ENCODE measurements around the gene AOC2. TPM values are rescaled to one million over a fixed set of nuclear protein-coding genes. Genes with fewer than 3 reads are reported as not detected.

AOC2 gene
- 0.10 TPM in 1 of 2 replicates, not detected in the other for total RNA-seq (2014; rRNA removed; shearing (Covaris generic))

GRCh38 chr17:42844271-42844670 is at the start of gene AOC2:
Gene AOC2, plus strand, starts transcription at chr17:42844580. Its CDS starts 47 bp downstream, at chr17:42844627.
- no peak for DNase-seq (ENCODE audit: low spot score)

- no peak for DNase-seq (ENCODE audit: low spot score)
Observed at GRCh38 chr17:42795061-42795460, 49.3 kb upstream of the AOC2 start.

- DNase-seq (ENCODE audit: low spot score) = no peak
Observed at GRCh38 chr17:42795465-42795864, 48.9 kb upstream of the AOC2 start.

- no peak for DNase-seq (ENCODE audit: low spot score)
Observed at GRCh38 chr17:42796066-42796758, 48.2 kb upstream of the AOC2 start.

GRCh38 chr17:42797067-42798007 is 47.0 kb upstream of the AOC2 start:
- DNase-seq (ENCODE audit: low spot score) = no peak

GRCh38 chr17:42798011-42798382 is 46.4 kb upstream of the AOC2 start:
- no peak for DNase-seq (ENCODE audit: low spot score)

- peak; percentile 67 for DNase-seq (ENCODE audit: low spot score)
Observed at GRCh38 chr17:42798383-42799380, 45.7 kb upstream of the AOC2 start, which contains the start of the genes CNTD1 and COA3. Gene CNTD1, plus strand, starts transcription at chr17:42798861. Its CDS starts 207 bp downstream, at chr17:42799068. Gene COA3, minus strand, starts transcription at chr17:42798704. Its CDS starts 23 bp downstream, at chr17:42798681.

GRCh38 chr17:42803074-42803883 is 41.1 kb upstream of the AOC2 start:
- DNase-seq (ENCODE audit: low spot score) = peak; percentile 46

GRCh38 chr17:42804918-42805367 is 39.4 kb upstream of the AOC2 start:
- DNase-seq (ENCODE audit: low spot score) = no peak

GRCh38 chr17:42806249-42806648 is 38.1 kb upstream of the AOC2 start:
- DNase-seq (ENCODE audit: low spot score) = no peak

GRCh38 chr17:42809250-42809649 is 35.1 kb upstream of the AOC2 start:
- peak; percentile 66 for DNase-seq (ENCODE audit: low spot score)

GRCh38 chr17:42814633-42815399 is 29.6 kb upstream of the AOC2 start:
- DNase-seq (ENCODE audit: low spot score) = peak; percentile 96

- DNase-seq (ENCODE audit: low spot score) = no peak
Observed at GRCh38 chr17:42817866-42818265, 26.5 kb upstream of the AOC2 start.

GRCh38 chr17:42818379-42818778 is 26.0 kb upstream of the AOC2 start:
- DNase-seq (ENCODE audit: low spot score) = no peak

GRCh38 chr17:42819939-42820535 is 24.3 kb upstream of the AOC2 start:
- DNase-seq (ENCODE audit: low spot score) = peak; percentile 51

GRCh38 chr17:42821176-42821575 is 23.2 kb upstream of the AOC2 start:
- no peak for DNase-seq (ENCODE audit: low spot score)

GRCh38 chr17:42827472-42827871 is 16.9 kb upstream of the AOC2 start:
- DNase-seq (ENCODE audit: low spot score) = no peak

GRCh38 chr17:42830971-42831370 is 13.4 kb upstream of the AOC2 start:
- no peak for DNase-seq (ENCODE audit: low spot score)

Measured in A172 (cell line).